ENCODE results near the gene NDST4. TPM values are rescaled to one million over a fixed set of nuclear protein-coding genes. Genes with fewer than 3 reads are reported as not detected.

NDST4 gene
- total and polyA plus RNA-seq, 11 donors: not detected

- WGBS, 4 donors: 67 to 69% (median 68%) methylated on average over 2 of the region's 2 CpGs
- no peak overlapping the region for H3K4me3 ChIP-seq
- H3K27me3 ChIP-seq: no peaks in the 10 kb centered on the region
- TF ChIP-seq POLR2A (IDR thresholded peaks at IDR 0.05) (no peak), CTCF (IDR thresholded peaks at IDR 0.05) (no peak)
- H3K27ac ChIP-seq: no peak overlapping the region
- H3K4me1 ChIP-seq: no peaks in the 10 kb centered on the region
- DNase-seq (no peak), ATAC-seq (no peak)
- intact Hi-C loops (cut with DNase I): no loop called here
- no peaks in the 10 kb centered on the region for H3K36me3 ChIP-seq
- no peaks in the 10 kb centered on the region for H3K9me3 ChIP-seq
Observed at GRCh38 chr4:115028682-115029410, 84.6 kb downstream of the NDST4 start.

- DNase-seq (no peak), ATAC-seq (no peak)
- H3K36me3 ChIP-seq: no peaks in the 10 kb centered on the region
- H3K4me3 ChIP-seq: no peak overlapping the region
- no peaks in the 10 kb centered on the region for H3K27me3 ChIP-seq
- no peak overlapping the region for H3K27ac ChIP-seq
- no peaks in the 10 kb centered on the region for H3K9me3 ChIP-seq
- no peaks in the 10 kb centered on the region for H3K4me1 ChIP-seq
- 68 to 86% (median 77%) methylated on average over 1 of the region's 1 CpG for WGBS, 4 donors
- TF ChIP-seq POLR2A (IDR thresholded peaks at IDR 0.05) (no peak), CTCF (IDR thresholded peaks at IDR 0.05) (no peak)
- intact Hi-C loops (cut with DNase I): no loop called here
Observed at GRCh38 chr4:114999880-115000279, 113.5 kb downstream of the NDST4 start.

- Histone ChIP-seq H3K36me3 (no peaks in the 10 kb centered on the region), H3K4me1 (no peaks in the 10 kb centered on the region), H3K9me3 (no peaks in the 10 kb centered on the region), H3K27me3 (no peaks in the 10 kb centered on the region), H3K4me3 (no peak overlapping the region), H3K27ac (no peak overlapping the region)
- TF ChIP-seq CTCF (IDR thresholded peaks at IDR 0.05) (no peak), POLR2A (IDR thresholded peaks at IDR 0.05) (no peak)
- intact Hi-C loops (cut with DNase I): no loop called here
- DNase-seq (no peak), ATAC-seq (no peak)
Observed at GRCh38 chr4:114998316-114998715, 115.1 kb downstream of the NDST4 start.

GRCh38 chr4:114997576-114998247 is 115.7 kb downstream of the NDST4 start:
- 36 to 50% (median 42%) methylated on average over 2 of the region's 2 CpGs for WGBS, 4 donors
- no peaks in the 10 kb centered on the region for H3K36me3 ChIP-seq
- no peaks in the 10 kb centered on the region for H3K9me3 ChIP-seq
- no peaks in the 10 kb centered on the region for H3K27me3 ChIP-seq
- DNase-seq (no peak), ATAC-seq (no peak)
- H3K27ac ChIP-seq: no peak overlapping the region
- intact Hi-C loops (cut with DNase I): no loop called here
- no peaks in the 10 kb centered on the region for H3K4me1 ChIP-seq
- H3K4me3 ChIP-seq: no peak overlapping the region
- no peak for TF ChIP-seq POLR2A (IDR thresholded peaks at IDR 0.05)
- no peak for TF ChIP-seq CTCF (IDR thresholded peaks at IDR 0.05)
